ENCODE results near the gene CNTN1.
"Not testable (repeated sequence)": the region's sequence is repeated elsewhere in the genome, so short reads cannot be mapped to it uniquely, and the experiment has no call there.

GRCh38 chr12:40737416-40737815 lies 45.2 kb downstream of the CNTN1 start:
- not testable (repeated sequence) for TF ChIP-seq CHD2 (IDR thresholded peaks at IDR 0.05; ENCODE audit: borderline replicate concordance, low read depth, low read length); DPF2 (IDR thresholded peaks at IDR 0.05)
